B cell (primary cell): ENCODE measurements around the gene ABL1. TPM values are rescaled to one million over a fixed set of nuclear protein-coding genes. Genes with fewer than 3 reads are reported as not detected.

ENCODE experiments used
- ATAC-seq: fragments of 200-7000 bp; cut with Tn5 transposase; one replicate; pipeline ENCODE4 v1.10.0; 2021; ENCODE audit warnings: low read depth, mild to moderate bottlenecking, moderate number of reproducible peaks, moderate library complexity
- CTCF ChIA-PET: fragments of 350-600 bp; sonication (Branson Sonifier 250); formaldehyde crosslinking; loops from one replicate; lab custom pipeline; 2021; ENCODE audit warnings: antibody characterized with exemption, inconsistent platforms; lab: Charles Lee
- POLR2A ChIA-PET: fragments of 350-600 bp; sonication (Branson Sonifier 250); formaldehyde crosslinking; loops from one replicate; lab custom pipeline; 2021; ENCODE audit warnings: antibody characterized with exemption; lab: Charles Lee
- DNase-seq: peaks from one replicate; pipeline ENCODE4 v3.0.0; 2013
- H2AFZ ChIP-seq: 2 replicates; pipeline ENCODE4 v1.6.1; 2012; ENCODE audit warnings: mild to moderate bottlenecking, low read depth, low read length; ENCODE audit not compliant: insufficient read depth, poor library complexity, severe bottlenecking
- H3K27ac ChIP-seq, 2 donors: 1 replicate in 1 of 2; 2 replicates in 1 of 2; pipeline ENCODE4 v1.5.1; 2012 to 2013; ENCODE audit warnings: low read length in 2 of 2, mild to moderate bottlenecking in 2 of 2, moderate library complexity in 1 of 2
- H3K27me3 ChIP-seq, 4 experiments: fragments of 200-600 bp in 1 of 4; sonication (generic) in 1 of 4; replicated peaks in 1 of 4; 1 replicate in 2 of 4; 2 replicates in 2 of 4; pipeline versions ENCODE4 v1.6.1 to v1.7.0; 2013 to 2016; ENCODE audit warnings: low read length in 3 of 4, mild to moderate bottlenecking in 2 of 4, mixed read lengths in 1 of 4, moderate library complexity in 1 of 4; ENCODE audit not compliant: insufficient read depth in 4 of 4, control insufficient read depth in 3 of 4; ENCODE audit errors: control extremely low read depth in 1 of 4
- H3K36me3 ChIP-seq, 2 experiments: replicated peaks in 1 of 2; 1 replicate in 1 of 2; 2 replicates in 1 of 2; pipeline versions ENCODE4 v1.6.1 to v1.7.1; 2013; ENCODE audit warnings: low read length in 1 of 2; ENCODE audit not compliant: insufficient read depth in 2 of 2, control insufficient read depth in 1 of 2; ENCODE audit errors: control extremely low read depth in 1 of 2, extremely low read depth in 1 of 2
- H3K4me1 ChIP-seq, 2 donors: fragments of 200-600 bp in 1 of 2; sonication (generic) in 1 of 2; 1 replicate in 1 of 2; 2 replicates in 1 of 2; pipeline versions ENCODE4 v1.5.1 to v1.6.1; 2013 to 2017; ENCODE audit warnings: low read length in 2 of 2; ENCODE audit not compliant: control insufficient read depth in 2 of 2, insufficient read depth in 2 of 2
- H3K4me2 ChIP-seq: replicated peaks from 2 replicates; pipeline ENCODE3; 2012; ENCODE audit warnings: mild to moderate bottlenecking, low read depth, low read length; ENCODE audit not compliant: poor library complexity, severe bottlenecking
- H3K4me3 ChIP-seq, 5 experiments: fragments of 200-600 bp in 1 of 5; sonication (generic) in 1 of 5; 1 replicate in 3 of 5; 2 replicates in 2 of 5; pipeline versions ENCODE4 v1.5.1 to v1.7.0; 2011 to 2016; ENCODE audit warnings: low read length in 4 of 5, mild to moderate bottlenecking in 4 of 5, low read depth in 2 of 5, control low read depth in 1 of 5, moderate library complexity in 1 of 5; ENCODE audit not compliant: insufficient read depth in 1 of 5; ENCODE audit errors: control extremely low read depth in 1 of 5, extremely low read depth in 1 of 5
- H3K79me2 ChIP-seq: fragments of 200-600 bp; sonication (generic); one replicate; pipeline ENCODE4 v1.6.0; 2016; ENCODE audit warnings: low read length; ENCODE audit not compliant: control insufficient read depth, insufficient read depth
- H3K9ac ChIP-seq: fragments of 200-600 bp; sonication (generic); 2 replicates; pipeline ENCODE4 v1.6.1; 2017; ENCODE audit warnings: mild to moderate bottlenecking, low read length, moderate library complexity
- H3K9me3 ChIP-seq, 3 donors: one replicate each; pipeline versions ENCODE4 v1.6.1 to v1.7.1; 2013; ENCODE audit warnings: low read length in 2 of 3; ENCODE audit not compliant: control insufficient read depth in 2 of 3, insufficient read depth in 1 of 3; ENCODE audit errors: control extremely low read depth in 1 of 3
- H4K20me1 ChIP-seq: 2 replicates; pipeline ENCODE4 v1.6.0; 2012; ENCODE audit warnings: mild to moderate bottlenecking, low read length; ENCODE audit not compliant: insufficient read depth, control insufficient read depth, poor library complexity, severe bottlenecking
- H3K27ac Mint-ChIP-seq: one replicate; pipeline ENCODE4 v1.8.0; 2021; ENCODE audit warnings: mixed read lengths
- H3K27me3 Mint-ChIP-seq: one replicate; pipeline ENCODE4 v1.8.0; 2021; ENCODE audit warnings: mixed read lengths
- H3K4me1 Mint-ChIP-seq: one replicate; pipeline ENCODE4 v1.8.0; 2021; ENCODE audit warnings: mixed read lengths
- H3K4me3 Mint-ChIP-seq: one replicate; pipeline ENCODE4 v1.8.0; 2021; ENCODE audit warnings: mixed read lengths
- H3K9me3 Mint-ChIP-seq: one replicate; pipeline ENCODE4 v1.8.0; 2022; ENCODE audit warnings: mixed read lengths; ENCODE audit not compliant: insufficient read depth
- CTCF ChIP-seq: fragments of 200-600 bp; IDR thresholded peaks from one replicate; pipeline ENCODE4 v1.8.0; 2022; ENCODE audit warnings: antibody characterized with exemption, mild to moderate bottlenecking
- EZH2 ChIP-seq: IDR thresholded peaks from 2 replicates; pipeline ENCODE4 v1.6.1; 2012; ENCODE audit warnings: borderline replicate concordance, low read depth, mild to moderate bottlenecking, moderate library complexity, low read length; ENCODE audit not compliant: insufficient read depth, poor library complexity, severe bottlenecking
- WGBS: methylation state at CpG from one replicate; pipeline ENCODE4 v1.1.5; 2013; ENCODE audit warnings: missing lambda C conversion rate; ENCODE audit not compliant: insufficient coverage; 5-methylcytosine and 5-hydroxymethylcytosine counted together
- intact Hi-C: fragments of 100-400 bp; cut with micrococcal nuclease; formaldehyde crosslinking; loops from one replicate; pipeline ENCODE4 v1.10.0; 2022
- polyA plus RNA-seq: library from polyadenylated mRNA; depleted of rRNA; stranded (reverse); fragments of >200 nt; gene quantifications from 2 replicates; pipeline ENCODE4 v1.2.3, GENCODE V29; 2012
- total RNA-seq, 2 donors: library from RNA; stranded (reverse); fragments of 120-200 nt in 1 of 2; gene quantifications; 1 replicate in 1 of 2; 2 replicates in 1 of 2; pipeline versions ENCODE4 v1.2.3 to v1.2.4, GENCODE V29; 2013 to 2022

Gene ABL1
- total and polyA plus RNA-seq, 2 donors (not counting 1 experiment from before 2014, with no cell fraction given), result 11.9 to 46.0 TPM

- H3K79me2 ChIP-seq, result no peaks in the 10 kb centered on the region
- no peak for DNase-seq
- H3K4me3 ChIP-seq, result no peak overlapping the region
- H3K9me3 ChIP-seq, result peaks cover 0 to 3% (median 0%) of the 10 kb centered on the region in 3 donors
- H3K4me1 ChIP-seq, result peaks cover 16 to 27% of the 10 kb centered on the region in 2 donors
- no peak overlapping the region for H3K27ac ChIP-seq
- H3K27me3 ChIP-seq, result peaks cover 0 to 70% (median 37%) of the 10 kb centered on the region in 4 experiments
- peaks cover 25% of the 10 kb centered on the region for H3K4me1 Mint-ChIP-seq
- no peak for TF ChIP-seq EZH2
- no peak for TF ChIP-seq CTCF
- ChIA-PET POLR2A (no interaction called here), CTCF (interaction anchor here (1.2 kb wide), 2 partner anchors 111 to 229 kb away, joined by 3 read pairs; no protein-coding TSS in a partner anchor)
- no peak overlapping the region for H3K27ac Mint-ChIP-seq
- H3K9ac ChIP-seq, result no peak overlapping the region
- H3K4me2 ChIP-seq, result no peak overlapping the region
- WGBS, result 83% methylated on average over 12 of the region's 13 CpGs
- intact Hi-C loops, result no loop called here
- H3K36me3 ChIP-seq, result no peaks in the 10 kb centered on the region
- ATAC-seq, result no peak
- no peak overlapping the region for H2AFZ ChIP-seq
- H3K4me3 Mint-ChIP-seq, result no peak overlapping the region
- H4K20me1 ChIP-seq, result no peaks in the 10 kb centered on the region
- H3K9me3 Mint-ChIP-seq, result no peaks in the 10 kb centered on the region
- peaks cover 49% of the 10 kb centered on the region for H3K27me3 Mint-ChIP-seq
These were observed 100.7 kb downstream of the ABL1 start for GRCh38 chr9:130935648-130936271.
